GM23338 (cell line): Measurements from ENCODE around the gene PRKCH. TPM values are rescaled to one million over a fixed set of nuclear protein-coding genes. Genes with fewer than 3 reads are reported as not detected.

Experiments
- ATAC-seq: fragments of 200-7000 bp; cut with Tn5 transposase; 3 replicates; pipeline ENCODE4 v1.9.1; 2020
- DNase-seq: peaks from one replicate; pipeline ENCODE4 v3.0.0-alpha.2; 2015; ENCODE audit warnings: low spot score
- H2AFZ ChIP-seq: fragments of 200-600 bp; sonication (generic); 2 replicates; pipeline ENCODE4 v1.8.0; 2016; ENCODE audit warnings: antibody characterized with exemption, mild to moderate bottlenecking, moderate library complexity
- H3F3A ChIP-seq: fragments of 200-600 bp; sonication (generic); replicated peaks from 2 replicates; pipeline ENCODE4 v1.8.0; 2017; ENCODE audit warnings: antibody characterized with exemption, mixed run types, low read depth
- H3K27ac ChIP-seq: fragments of 200-600 bp; sonication (generic); 2 replicates; pipeline ENCODE4 v1.6.1; 2016; ENCODE audit warnings: low read depth
- H3K27me3 ChIP-seq: fragments of 200-600 bp; sonication (generic); 2 replicates; pipeline ENCODE4 v1.8.0; 2016; ENCODE audit warnings: mild to moderate bottlenecking, mixed run types, moderate library complexity; ENCODE audit not compliant: insufficient read depth
- H3K36me3 ChIP-seq: fragments of 200-600 bp; sonication (generic); 2 replicates; pipeline ENCODE4 v1.8.0; 2016; ENCODE audit warnings: mild to moderate bottlenecking; ENCODE audit not compliant: insufficient read depth
- H3K4me1 ChIP-seq: fragments of 200-600 bp; sonication (generic); 2 replicates; pipeline ENCODE4 v1.8.0; 2016; ENCODE audit warnings: mild to moderate bottlenecking, moderate library complexity; ENCODE audit not compliant: insufficient read depth
- H3K4me2 ChIP-seq: fragments of 200-600 bp; sonication (generic); 2 replicates; pipeline ENCODE4 v1.7.1; 2017; ENCODE audit warnings: mixed run types
- H3K4me3 ChIP-seq: fragments of 200-600 bp; sonication (generic); 2 replicates; pipeline ENCODE4 v1.6.1; 2016; ENCODE audit warnings: mixed run types
- H3K79me2 ChIP-seq: fragments of 200-600 bp; sonication (generic); replicated peaks from 2 replicates; pipeline ENCODE4 v1.8.0; 2017; ENCODE audit warnings: mild to moderate bottlenecking; ENCODE audit not compliant: insufficient read depth
- H3K9me2 ChIP-seq: fragments of 200-600 bp; sonication (generic); 2 replicates; pipeline ENCODE4 v1.8.0; 2017; ENCODE audit not compliant: insufficient read depth
- H4K20me1 ChIP-seq: fragments of 200-600 bp; sonication (generic); replicated peaks from 2 replicates; pipeline ENCODE4 v1.8.0; 2017; ENCODE audit warnings: mild to moderate bottlenecking; ENCODE audit not compliant: insufficient read depth
- H3K27ac Mint-ChIP-seq: 2 replicates; pipeline ENCODE4 v1.8.0; 2020; ENCODE audit warnings: inconsistent platforms, mild to moderate bottlenecking, moderate library complexity, mixed read lengths
- H3K27me3 Mint-ChIP-seq: 3 replicates; pipeline ENCODE4 v1.8.0; 2022; ENCODE audit warnings: low read depth, mild to moderate bottlenecking, moderate library complexity, mixed read lengths, inconsistent platforms; ENCODE audit not compliant: insufficient read depth, poor library complexity
- H3K36me3 Mint-ChIP-seq: 3 replicates; pipeline ENCODE4 v1.8.0; 2021; ENCODE audit warnings: low read depth, mild to moderate bottlenecking, inconsistent platforms, moderate library complexity, mixed read lengths
- H3K4me1 Mint-ChIP-seq: 3 replicates; pipeline ENCODE4 v1.8.0; 2020; ENCODE audit warnings: mild to moderate bottlenecking, inconsistent platforms, mixed read lengths
- H3K4me3 Mint-ChIP-seq: 3 replicates; pipeline ENCODE4 v1.8.0; 2021; ENCODE audit warnings: moderate library complexity, mild to moderate bottlenecking, inconsistent platforms, mixed read lengths
- H3K9me3 Mint-ChIP-seq: 3 replicates; pipeline ENCODE4 v1.8.0; 2020; ENCODE audit warnings: moderate library complexity, mild to moderate bottlenecking, inconsistent platforms, mixed read lengths
- CREB1 ChIP-seq: fragments of 250-450 bp; sonication (Bioruptor Pico); IDR thresholded peaks from 2 replicates; pipeline ENCODE4 v1.5.0; 2020; ENCODE audit warnings: low read depth, mild to moderate bottlenecking, moderate library complexity
- ETS1 ChIP-seq: IDR thresholded peaks from 2 replicates; pipeline ENCODE4 v1.6.1; 2016; ENCODE audit warnings: antibody characterized with exemption
- EZH2 ChIP-seq: fragments of 200-600 bp; sonication (generic); IDR thresholded peaks from one replicate; pipeline ENCODE4 v1.8.0; 2017; ENCODE audit warnings: antibody characterized with exemption, mild to moderate bottlenecking, low read depth; ENCODE audit not compliant: unreplicated experiment
- EZH2phosphoT487 ChIP-seq: fragments of 200-600 bp; sonication (generic); IDR thresholded peaks from one replicate; pipeline ENCODE4 v1.8.1; 2018; ENCODE audit warnings: antibody characterized with exemption; ENCODE audit not compliant: unreplicated experiment
- NANOG ChIP-seq: IDR thresholded peaks from 2 replicates; pipeline ENCODE4 v1.6.1; 2016; ENCODE audit warnings: antibody characterized with exemption, borderline replicate concordance
- POLR2AphosphoS5 ChIP-seq: IDR thresholded peaks from 2 replicates; pipeline ENCODE4 v1.6.1; 2016; ENCODE audit warnings: antibody characterized with exemption, low read depth
- REST ChIP-seq: IDR thresholded peaks from one replicate; pipeline ENCODE4 v1.6.1; 2018; ENCODE audit warnings: antibody characterized with exemption; ENCODE audit not compliant: unreplicated experiment
- STAT1 ChIP-seq: IDR thresholded peaks from one replicate; pipeline ENCODE4 v1.6.1; 2016; ENCODE audit warnings: antibody characterized with exemption; ENCODE audit not compliant: unreplicated experiment
- ZNF114 ChIP-seq: fragments of 250-450 bp; sonication (Bioruptor Pico); IDR thresholded peaks from 2 replicates; pipeline ENCODE4 v1.5.0; 2020; ENCODE audit warnings: mild to moderate bottlenecking, moderate library complexity
- ZNF331 ChIP-seq: fragments of 250-450 bp; sonication (Bioruptor Pico); IDR thresholded peaks from 2 replicates; pipeline ENCODE4 v1.5.0; 2020; ENCODE audit warnings: low read depth, mild to moderate bottlenecking, moderate library complexity
- ZNF462 ChIP-seq: fragments of 250-450 bp; sonication (Bioruptor Pico); IDR thresholded peaks from 2 replicates; pipeline ENCODE4 v1.5.0; 2020; ENCODE audit warnings: mild to moderate bottlenecking, moderate library complexity
- polyA plus RNA-seq: library from polyadenylated mRNA; unstranded; fragments of >200 nt; fragmentation: Nextera tagmentation; extraction: Ambion mirVana; gene quantifications from 2 replicates; pipeline ENCODE4 v1.2.1, GENCODE V29; 2016
- total RNA-seq: library from RNA; depleted of rRNA; stranded (reverse); fragments of >200 nt; shearing (Covaris generic); gene quantifications from 2 replicates; pipeline ENCODE4 v1.2.3, GENCODE V29; 2014

PRKCH gene
- total and polyA plus RNA-seq, 2 experiments from 2014 or later = 5.4 to 10.1 TPM

GRCh38 chr14:61297581-61297980, 23.8 kb upstream of the PRKCH start (continued):
- TF ChIP-seq REST = no peak
- TF ChIP-seq ZNF114 (CRISPR knock-in tag) = no peak
- TF ChIP-seq ZNF331 (CRISPR knock-in tag) = no peak
- no peak for TF ChIP-seq EZH2

GRCh38 chr14:61298824-61299223, 22.6 kb upstream of the PRKCH start:
- H3K4me1 ChIP-seq = peaks cover 16% of the 10 kb centered on the region
- peaks cover 27% of the 10 kb centered on the region for H3K4me1 Mint-ChIP-seq
- H3K27me3 Mint-ChIP-seq = peaks cover 3% of the 10 kb centered on the region
- H3K79me2 ChIP-seq = no peaks in the 10 kb centered on the region
- H3K27ac ChIP-seq = no peak overlapping the region
- H3K27me3 ChIP-seq = no peaks in the 10 kb centered on the region
- no peaks in the 10 kb centered on the region for H3F3A ChIP-seq
- no peak overlapping the region for H2AFZ ChIP-seq
- H3K4me3 Mint-ChIP-seq = no peak overlapping the region
- H3K36me3 Mint-ChIP-seq = no peaks in the 10 kb centered on the region; the same call in 2 of the 3 replicates
- H3K9me3 Mint-ChIP-seq = peaks cover 9% of the 10 kb centered on the region; the same call in 2 of the 3 replicates
- no peak overlapping the region for H3K4me3 ChIP-seq
- no peaks in the 10 kb centered on the region for H3K36me3 ChIP-seq
- ATAC-seq = no peak
- DNase-seq = no peak
- no peaks in the 10 kb centered on the region for H3K9me2 ChIP-seq
- H3K4me2 ChIP-seq = no peak overlapping the region
- H4K20me1 ChIP-seq = no peaks in the 10 kb centered on the region
- no peak overlapping the region for H3K27ac Mint-ChIP-seq
- TF ChIP-seq ETS1 (no peak), EZH2 (no peak), REST (no peak), EZH2phosphoT487 (no peak), NANOG (no peak), ZNF114 (CRISPR knock-in tag) (no peak), ZNF462 (CRISPR knock-in tag) (no peak), CREB1 (CRISPR knock-in tag) (no peak), STAT1 (no peak), POLR2AphosphoS5 (no peak)
